IMR-90 (cell line): ENCODE data around the gene TMEM54.

Experiments used
- CTCF ChIP-seq: conservative IDR thresholded peaks from 2 replicates; pipeline ENCODE4 v1.5.1; 2012; ENCODE audit warnings: mild to moderate bottlenecking, low read depth, low read length, improper control_type of control experiment
- POLR2A ChIP-seq: IDR thresholded peaks from 2 replicates; pipeline ENCODE4 v1.6.1; 2012; ENCODE audit warnings: mild to moderate bottlenecking, low read depth, low read length

- TF ChIP-seq CTCF (no peak), POLR2A (no peak)
These were observed 5.5 kb upstream of the TMEM54 start for GRCh38 chr1:32906654-32907053.
